Memory B cell (primary cell): Measurements from ENCODE around the gene CTDSPL.
"Not testable (repeated sequence)": the region's sequence is repeated elsewhere in the genome, so short reads cannot be mapped to it uniquely, and the experiment has no call there.

Source experiments
- ATAC-seq: fragments of 150-1000 bp; cut with Tn5 transposase; 2 replicates; pipeline ENCODE4 v1.10.0; 2021; ENCODE audit warnings: low read depth, mild to moderate bottlenecking, moderate library complexity
- DNase-seq, 2 donors: peaks; one replicate each; pipeline ENCODE4 v3.0.0; 2022; ENCODE audit warnings: low spot score in 2 of 2
- H3K27ac Mint-ChIP-seq: one replicate; pipeline ENCODE4 v1.8.0; 2022; ENCODE audit warnings: mild to moderate bottlenecking, moderate library complexity, mixed read lengths
- H3K27me3 Mint-ChIP-seq: one replicate; pipeline ENCODE4 v1.8.0; 2022; ENCODE audit warnings: mixed read lengths
- H3K36me3 Mint-ChIP-seq: one replicate; pipeline ENCODE4 v1.8.0; 2022; ENCODE audit warnings: mild to moderate bottlenecking, mixed read lengths
- H3K4me1 Mint-ChIP-seq: one replicate; pipeline ENCODE4 v1.8.0; 2022; ENCODE audit warnings: mixed read lengths
- H3K4me3 Mint-ChIP-seq: one replicate; pipeline ENCODE4 v1.8.0; 2022; ENCODE audit warnings: mild to moderate bottlenecking, moderate library complexity, mixed read lengths
- H3K9me3 Mint-ChIP-seq: one replicate; pipeline ENCODE4 v1.8.0; 2022; ENCODE audit warnings: mixed read lengths

The CTDSPL gene

DNA sequence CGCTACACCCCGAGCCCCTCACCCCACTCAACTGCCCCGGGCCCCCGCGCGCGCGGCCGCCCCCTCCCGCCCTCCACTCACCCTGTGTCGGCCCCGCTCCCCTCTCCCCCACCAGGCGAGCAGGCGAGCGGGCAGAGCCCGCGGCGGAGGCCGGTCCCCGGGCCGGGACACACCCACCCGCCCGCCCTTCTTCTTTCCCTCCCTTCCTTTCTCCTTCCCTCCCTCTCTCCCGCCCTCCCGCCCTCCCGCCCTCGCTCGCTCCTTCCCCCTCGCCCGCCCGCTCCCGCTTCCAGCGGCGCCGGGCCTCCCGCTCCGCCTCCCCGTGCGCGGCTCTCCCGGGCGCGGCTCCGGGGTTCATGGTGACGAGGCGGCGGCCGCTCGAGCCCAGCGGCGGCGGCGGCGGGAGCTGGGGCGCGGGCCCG, at the start of gene CTDSPL:
Gene CTDSPL, plus strand, starts transcription at position 261 of the 422 bp plus-strand sequence. CDS start 320 bp downstream, outside the sequence.
- DNase-seq (no peak), ATAC-seq (no peak)
- Mint-ChIP-seq H3K27ac (no peak within 1 kb of the TSS), H3K4me1 (peaks cover 12% of the 10 kb centered on the region), H3K36me3 (no peaks in the 10 kb centered on the region), H3K9me3 (no peaks in the 10 kb centered on the region), H3K4me3 (peak within 1 kb of the TSS; percentile 75), H3K27me3 (peaks cover 19% of the 10 kb centered on the region)

- H3K4me1 Mint-ChIP-seq = no peaks in the 10 kb centered on the region
- DNase-seq = no peak
Measured at GRCh38 chr3:37812499-37812896, 49.2 kb upstream of the CTDSPL start.

GRCh38 chr3:37813403-37813802, 48.3 kb upstream of the CTDSPL start:
- ATAC-seq (no peak), DNase-seq (no peak)
- no peak overlapping the region for H3K4me3 Mint-ChIP-seq
- H3K9me3 Mint-ChIP-seq = no peaks in the 10 kb centered on the region
- no peaks in the 10 kb centered on the region for H3K36me3 Mint-ChIP-seq
- H3K27ac Mint-ChIP-seq = no peak overlapping the region
- peaks cover 8% of the 10 kb centered on the region for H3K27me3 Mint-ChIP-seq
- no peaks in the 10 kb centered on the region for H3K4me1 Mint-ChIP-seq

More at GRCh38 chr3:37812499-37812896, 49.2 kb upstream of the CTDSPL start:
- Mint-ChIP-seq H3K27me3 (peaks cover 8% of the 10 kb centered on the region), H3K9me3 (no peaks in the 10 kb centered on the region), H3K4me3 (no peak overlapping the region), H3K36me3 (no peaks in the 10 kb centered on the region), H3K27ac (no peak overlapping the region)
- no peak for ATAC-seq

DNA sequence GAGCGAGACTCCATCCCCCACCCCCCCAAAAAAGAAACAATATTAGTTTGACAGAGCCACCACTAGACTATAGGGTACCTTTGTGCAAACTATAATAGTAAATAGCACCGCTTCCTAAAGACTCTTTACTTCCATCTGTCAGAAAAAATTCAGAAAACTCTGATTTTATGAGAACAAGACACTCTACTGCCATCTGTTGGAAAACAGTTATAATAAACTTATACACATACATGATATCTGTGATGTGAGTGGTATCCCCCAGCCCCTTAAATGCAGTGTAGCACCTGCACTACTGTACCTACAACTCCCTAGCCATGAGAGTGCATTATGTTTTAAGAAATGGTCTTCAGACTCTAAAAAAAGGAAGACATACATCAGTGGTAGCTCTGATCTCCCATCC, 47.1 kb upstream of the CTDSPL start:
- H3K4me3 Mint-ChIP-seq = no peak overlapping the region
- DNase-seq (no peak), ATAC-seq (no peak)
- H3K27ac Mint-ChIP-seq = no peak overlapping the region
- H3K27me3 Mint-ChIP-seq = peaks cover 8% of the 10 kb centered on the region
- H3K4me1 Mint-ChIP-seq = no peaks in the 10 kb centered on the region
- no peaks in the 10 kb centered on the region for H3K36me3 Mint-ChIP-seq
- H3K9me3 Mint-ChIP-seq = no peaks in the 10 kb centered on the region

DNA sequence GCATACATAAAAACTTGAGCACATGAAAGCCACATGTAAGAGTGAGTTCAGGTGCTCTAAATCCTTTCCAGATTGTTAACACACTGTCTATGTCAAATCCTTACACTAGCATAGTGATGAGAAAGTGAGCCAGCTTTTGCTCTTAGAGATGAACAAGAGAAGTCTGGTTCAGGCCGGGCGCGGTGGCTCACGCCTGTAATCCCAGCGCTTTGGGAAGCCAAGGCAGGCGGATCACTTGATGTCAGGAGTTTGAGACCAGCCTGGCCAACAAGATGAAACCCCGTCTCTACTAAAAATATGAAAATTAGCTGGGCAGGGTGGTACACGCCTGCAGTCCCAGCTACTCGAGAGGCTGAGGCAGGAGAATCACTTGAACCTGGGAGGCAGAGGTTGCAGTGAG, 46.5 kb upstream of the CTDSPL start:
- H3K36me3 Mint-ChIP-seq, H3K9me3 Mint-ChIP-seq, H3K27me3 Mint-ChIP-seq, H3K27ac Mint-ChIP-seq, H3K4me3 Mint-ChIP-seq, ATAC-seq, DNase-seq, H3K4me1 Mint-ChIP-seq: not testable (repeated sequence)

GRCh38 chr3:37816271-37816670, 45.4 kb upstream of the CTDSPL start:
- Mint-ChIP-seq H3K4me1 (no peaks in the 10 kb centered on the region), H3K27ac (no peak overlapping the region), H3K27me3 (peaks cover 8% of the 10 kb centered on the region), H3K4me3 (no peak overlapping the region), H3K36me3 (no peaks in the 10 kb centered on the region), H3K9me3 (no peaks in the 10 kb centered on the region)
- ATAC-seq = no peak
- no peak for DNase-seq

- Mint-ChIP-seq H3K27me3 (peaks cover 7% of the 10 kb centered on the region), H3K36me3 (no peaks in the 10 kb centered on the region), H3K9me3 (no peaks in the 10 kb centered on the region), H3K4me1 (no peaks in the 10 kb centered on the region), H3K27ac (no peak overlapping the region), H3K4me3 (no peak overlapping the region)
- ATAC-seq (no peak), DNase-seq (no peak)
Measured at GRCh38 chr3:37819591-37819990, 42.1 kb upstream of the CTDSPL start.

DNA sequence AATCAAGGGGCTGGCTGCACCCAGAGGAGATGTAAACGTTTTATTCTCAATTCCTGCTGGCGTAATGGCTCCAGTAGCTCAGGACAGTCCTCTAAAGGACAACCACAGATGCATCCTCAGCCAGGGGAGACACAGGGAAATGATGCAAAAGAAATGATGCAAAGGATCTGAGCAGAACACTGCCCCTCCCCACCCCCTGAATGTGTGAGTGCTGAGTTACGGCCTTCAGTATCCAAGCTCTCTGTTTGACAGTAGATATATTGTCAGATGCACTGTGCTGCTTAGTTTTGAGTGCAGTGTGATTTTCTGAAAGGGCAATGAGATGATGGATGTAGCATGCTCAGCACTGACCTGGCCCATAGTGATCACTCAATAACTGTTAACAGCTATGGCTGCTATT, 41.4 kb upstream of the CTDSPL start:
- Mint-ChIP-seq H3K4me3 (no peak overlapping the region), H3K4me1 (no peaks in the 10 kb centered on the region), H3K36me3 (no peaks in the 10 kb centered on the region), H3K27ac (no peak overlapping the region), H3K27me3 (peaks cover 7% of the 10 kb centered on the region), H3K9me3 (no peaks in the 10 kb centered on the region)
- ATAC-seq = no peak
- DNase-seq = no peak

GRCh38 chr3:37823189-37823588, 38.5 kb upstream of the CTDSPL start:
- no peak for ATAC-seq
- no peak for DNase-seq
- H3K36me3 Mint-ChIP-seq = no peaks in the 10 kb centered on the region
- H3K27ac Mint-ChIP-seq = no peak overlapping the region
- no peaks in the 10 kb centered on the region for H3K4me1 Mint-ChIP-seq
- H3K27me3 Mint-ChIP-seq = peaks cover 6% of the 10 kb centered on the region
- no peaks in the 10 kb centered on the region for H3K9me3 Mint-ChIP-seq
- no peak overlapping the region for H3K4me3 Mint-ChIP-seq

GRCh38 chr3:37824090-37824953, 37.4 kb upstream of the CTDSPL start:
- Mint-ChIP-seq H3K27me3 (peaks cover 8% of the 10 kb centered on the region), H3K4me3 (no peak overlapping the region), H3K9me3 (no peaks in the 10 kb centered on the region), H3K36me3 (no peaks in the 10 kb centered on the region), H3K4me1 (no peaks in the 10 kb centered on the region), H3K27ac (no peak overlapping the region)
- no peak for DNase-seq
- ATAC-seq = no peak

GRCh38 chr3:37824954-37825328, 36.7 kb upstream of the CTDSPL start:
- H3K9me3 Mint-ChIP-seq = no peaks in the 10 kb centered on the region

GRCh38 chr3:37825744-37826400, 35.8 kb upstream of the CTDSPL start:
- Mint-ChIP-seq H3K4me3 (no peak overlapping the region), H3K27me3 (peaks cover 10% of the 10 kb centered on the region), H3K9me3 (no peaks in the 10 kb centered on the region), H3K27ac (no peak overlapping the region), H3K36me3 (no peaks in the 10 kb centered on the region), H3K4me1 (no peaks in the 10 kb centered on the region)
- DNase-seq = no peak
- no peak for ATAC-seq

More at GRCh38 chr3:37824954-37825328, 36.7 kb upstream of the CTDSPL start:
- no peaks in the 10 kb centered on the region for H3K4me1 Mint-ChIP-seq
- no peak for DNase-seq
- ATAC-seq = no peak
- no peak overlapping the region for H3K27ac Mint-ChIP-seq
- no peaks in the 10 kb centered on the region for H3K36me3 Mint-ChIP-seq
- H3K4me3 Mint-ChIP-seq = no peak overlapping the region
- H3K27me3 Mint-ChIP-seq = peaks cover 8% of the 10 kb centered on the region

GRCh38 chr3:37826502-37826901, 35.2 kb upstream of the CTDSPL start:
- H3K4me3 Mint-ChIP-seq = no peak overlapping the region
- H3K27ac Mint-ChIP-seq = no peak overlapping the region
- peaks cover 8% of the 10 kb centered on the region for H3K27me3 Mint-ChIP-seq
- H3K36me3 Mint-ChIP-seq = no peaks in the 10 kb centered on the region
- ATAC-seq (no peak), DNase-seq (no peak)
- no peaks in the 10 kb centered on the region for H3K4me1 Mint-ChIP-seq
- H3K9me3 Mint-ChIP-seq = no peaks in the 10 kb centered on the region

DNA sequence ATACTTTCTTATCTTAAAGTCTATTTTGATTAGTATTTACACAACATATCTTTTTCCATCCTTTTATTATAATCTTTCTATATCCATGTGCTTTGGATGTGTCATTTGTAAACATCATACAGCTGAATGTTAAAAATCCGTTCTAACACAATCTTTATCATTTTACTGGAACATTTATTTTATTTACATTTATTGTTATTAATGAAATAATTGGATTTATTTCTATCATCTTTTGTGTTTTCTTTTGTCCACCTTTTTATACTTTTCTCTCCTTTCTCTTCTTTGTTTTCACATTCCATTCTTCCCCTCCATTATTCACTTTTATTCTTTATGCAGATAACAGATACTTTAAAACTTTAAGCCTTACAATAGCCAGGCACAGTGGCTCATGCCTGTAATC, 34.7 kb upstream of the CTDSPL start:
- H3K36me3 Mint-ChIP-seq = no peaks in the 10 kb centered on the region
- no peak for ATAC-seq
- H3K9me3 Mint-ChIP-seq = no peaks in the 10 kb centered on the region
- no peak overlapping the region for H3K4me3 Mint-ChIP-seq
- DNase-seq = no peak
- peaks cover 8% of the 10 kb centered on the region for H3K27me3 Mint-ChIP-seq
- H3K27ac Mint-ChIP-seq = no peak overlapping the region
- H3K4me1 Mint-ChIP-seq = no peaks in the 10 kb centered on the region
